GM23338 (cell line): ENCODE data around the gene CHIA. TPM values are rescaled to one million over a fixed set of nuclear protein-coding genes. Genes with fewer than 3 reads are reported as not detected.

ENCODE experiments used
- ATAC-seq: fragments of 200-7000 bp; cut with Tn5 transposase; 3 replicates; pipeline ENCODE4 v1.9.1; 2020
- DNase-seq: peaks from one replicate; pipeline ENCODE4 v3.0.0-alpha.2; 2015; ENCODE audit warnings: low spot score
- H2AFZ ChIP-seq: fragments of 200-600 bp; sonication (generic); 2 replicates; pipeline ENCODE4 v1.8.0; 2016; ENCODE audit warnings: antibody characterized with exemption, mild to moderate bottlenecking, moderate library complexity
- H3F3A ChIP-seq: fragments of 200-600 bp; sonication (generic); replicated peaks from 2 replicates; pipeline ENCODE4 v1.8.0; 2017; ENCODE audit warnings: antibody characterized with exemption, mixed run types, low read depth
- H3K27ac ChIP-seq: fragments of 200-600 bp; sonication (generic); 2 replicates; pipeline ENCODE4 v1.6.1; 2016; ENCODE audit warnings: low read depth
- H3K27me3 ChIP-seq: fragments of 200-600 bp; sonication (generic); 2 replicates; pipeline ENCODE4 v1.8.0; 2016; ENCODE audit warnings: mild to moderate bottlenecking, mixed run types, moderate library complexity; ENCODE audit not compliant: insufficient read depth
- H3K36me3 ChIP-seq: fragments of 200-600 bp; sonication (generic); 2 replicates; pipeline ENCODE4 v1.8.0; 2016; ENCODE audit warnings: mild to moderate bottlenecking; ENCODE audit not compliant: insufficient read depth
- H3K4me1 ChIP-seq: fragments of 200-600 bp; sonication (generic); 2 replicates; pipeline ENCODE4 v1.8.0; 2016; ENCODE audit warnings: mild to moderate bottlenecking, moderate library complexity; ENCODE audit not compliant: insufficient read depth
- H3K4me2 ChIP-seq: fragments of 200-600 bp; sonication (generic); 2 replicates; pipeline ENCODE4 v1.7.1; 2017; ENCODE audit warnings: mixed run types
- H3K4me3 ChIP-seq: fragments of 200-600 bp; sonication (generic); 2 replicates; pipeline ENCODE4 v1.6.1; 2016; ENCODE audit warnings: mixed run types
- H3K79me2 ChIP-seq: fragments of 200-600 bp; sonication (generic); replicated peaks from 2 replicates; pipeline ENCODE4 v1.8.0; 2017; ENCODE audit warnings: mild to moderate bottlenecking; ENCODE audit not compliant: insufficient read depth
- H3K9me2 ChIP-seq: fragments of 200-600 bp; sonication (generic); 2 replicates; pipeline ENCODE4 v1.8.0; 2017; ENCODE audit not compliant: insufficient read depth
- H4K20me1 ChIP-seq: fragments of 200-600 bp; sonication (generic); replicated peaks from 2 replicates; pipeline ENCODE4 v1.8.0; 2017; ENCODE audit warnings: mild to moderate bottlenecking; ENCODE audit not compliant: insufficient read depth
- H3K27ac Mint-ChIP-seq: 2 replicates; pipeline ENCODE4 v1.8.0; 2020; ENCODE audit warnings: inconsistent platforms, mild to moderate bottlenecking, moderate library complexity, mixed read lengths
- H3K27me3 Mint-ChIP-seq: 3 replicates; pipeline ENCODE4 v1.8.0; 2022; ENCODE audit warnings: low read depth, mild to moderate bottlenecking, moderate library complexity, mixed read lengths, inconsistent platforms; ENCODE audit not compliant: insufficient read depth, poor library complexity
- H3K36me3 Mint-ChIP-seq: 3 replicates; pipeline ENCODE4 v1.8.0; 2021; ENCODE audit warnings: low read depth, mild to moderate bottlenecking, inconsistent platforms, moderate library complexity, mixed read lengths
- H3K4me1 Mint-ChIP-seq: 3 replicates; pipeline ENCODE4 v1.8.0; 2020; ENCODE audit warnings: mild to moderate bottlenecking, inconsistent platforms, mixed read lengths
- H3K4me3 Mint-ChIP-seq: 3 replicates; pipeline ENCODE4 v1.8.0; 2021; ENCODE audit warnings: moderate library complexity, mild to moderate bottlenecking, inconsistent platforms, mixed read lengths
- H3K9me3 Mint-ChIP-seq: 3 replicates; pipeline ENCODE4 v1.8.0; 2020; ENCODE audit warnings: moderate library complexity, mild to moderate bottlenecking, inconsistent platforms, mixed read lengths
- CREB1 ChIP-seq: fragments of 250-450 bp; sonication (Bioruptor Pico); IDR thresholded peaks from 2 replicates; pipeline ENCODE4 v1.5.0; 2020; ENCODE audit warnings: low read depth, mild to moderate bottlenecking, moderate library complexity
- EZH2 ChIP-seq: fragments of 200-600 bp; sonication (generic); IDR thresholded peaks from one replicate; pipeline ENCODE4 v1.8.0; 2017; ENCODE audit warnings: antibody characterized with exemption, mild to moderate bottlenecking, low read depth; ENCODE audit not compliant: unreplicated experiment
- JUNB ChIP-seq: IDR thresholded peaks from one replicate; pipeline ENCODE4 v1.6.1; 2016; ENCODE audit warnings: antibody characterized with exemption; ENCODE audit not compliant: unreplicated experiment
- NANOG ChIP-seq: IDR thresholded peaks from 2 replicates; pipeline ENCODE4 v1.6.1; 2016; ENCODE audit warnings: antibody characterized with exemption, borderline replicate concordance
- ZNF114 ChIP-seq: fragments of 250-450 bp; sonication (Bioruptor Pico); IDR thresholded peaks from 2 replicates; pipeline ENCODE4 v1.5.0; 2020; ENCODE audit warnings: mild to moderate bottlenecking, moderate library complexity
- ZNF331 ChIP-seq: fragments of 250-450 bp; sonication (Bioruptor Pico); IDR thresholded peaks from 2 replicates; pipeline ENCODE4 v1.5.0; 2020; ENCODE audit warnings: low read depth, mild to moderate bottlenecking, moderate library complexity
- ZNF462 ChIP-seq: fragments of 250-450 bp; sonication (Bioruptor Pico); IDR thresholded peaks from 2 replicates; pipeline ENCODE4 v1.5.0; 2020; ENCODE audit warnings: mild to moderate bottlenecking, moderate library complexity
- polyA plus RNA-seq: library from polyadenylated mRNA; unstranded; fragments of >200 nt; fragmentation: Nextera tagmentation; extraction: Ambion mirVana; gene quantifications from 2 replicates; pipeline ENCODE4 v1.2.1, GENCODE V29; 2016
- total RNA-seq: library from RNA; depleted of rRNA; stranded (reverse); fragments of >200 nt; shearing (Covaris generic); gene quantifications from 2 replicates; pipeline ENCODE4 v1.2.3, GENCODE V29; 2014
- TF ChIP-seq, protein P1 (sequence below), 2 experiments: fragments of 200-600 bp in 1 of 2; sonication (generic) in 1 of 2; conservative IDR thresholded peaks; 2 replicates each; pipeline versions ENCODE4 v1.5.1 to v1.6.1; 2016 to 2017; ENCODE audit warnings: antibody characterized with exemption in 2 of 2, low read depth in 2 of 2, mild to moderate bottlenecking in 2 of 2, moderate library complexity in 1 of 2

The CHIA gene
- total and polyA plus RNA-seq, 2 experiments from 2014 or later, result not detected

DNA sequence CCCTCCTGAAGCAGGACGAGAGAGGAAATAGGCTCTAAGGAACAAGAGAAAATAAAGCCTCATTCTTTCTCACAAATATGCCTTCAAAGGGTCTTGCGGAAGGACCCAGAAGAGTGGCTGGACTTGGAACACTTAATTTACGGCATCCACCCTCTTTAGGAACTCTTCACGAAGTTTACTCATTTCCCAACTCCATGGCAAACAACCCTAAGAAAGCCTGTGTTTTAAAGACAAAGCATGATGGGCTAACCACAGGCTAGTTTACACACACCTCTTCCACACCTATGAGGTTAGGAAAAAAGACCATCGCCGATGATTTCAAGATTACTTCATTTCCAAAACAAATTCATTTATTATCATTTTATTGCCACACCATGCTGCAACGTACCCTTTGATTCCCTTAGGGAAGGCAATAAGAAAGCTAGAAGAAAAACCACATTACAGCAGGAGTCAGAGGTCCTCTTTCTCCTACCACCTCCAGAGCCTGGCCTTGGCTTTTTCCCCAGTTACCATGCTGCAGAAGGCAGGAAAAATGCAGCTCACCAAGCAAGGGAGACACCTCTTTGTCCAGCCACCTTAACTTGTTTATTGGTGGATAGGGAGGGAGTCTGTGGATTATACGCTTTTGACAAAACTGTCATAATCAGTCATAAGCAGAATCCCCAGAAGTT, 33.5 kb upstream of the CHIA start:
- Mint-ChIP-seq H3K4me3 (no peak overlapping the region), H3K9me3 (no peaks in the 10 kb centered on the region), H3K36me3 (no peaks in the 10 kb centered on the region), H3K4me1 (peaks cover 5% of the 10 kb centered on the region; the same call in 2 of the 3 replicates), H3K27ac (no peak overlapping the region), H3K27me3 (peaks cover 7% of the 10 kb centered on the region)
- DNase-seq, result no peak
- Histone ChIP-seq H3K27me3 (no peaks in the 10 kb centered on the region), H3K9me2 (peaks cover 5% of the 10 kb centered on the region; the same call in 1 of the 2 replicates), H3K79me2 (no peaks in the 10 kb centered on the region), H2AFZ (peak overlapping the region; percentile 3; the same call in 1 of the 2 replicates), H3K4me3 (no peak overlapping the region), H3F3A (no peaks in the 10 kb centered on the region), H3K36me3 (no peaks in the 10 kb centered on the region), H4K20me1 (no peaks in the 10 kb centered on the region), H3K27ac (no peak overlapping the region), H3K4me1 (0 out of 2 replicates have a peak, but pooled peaks cover 8% of the 10 kb centered on the region), H3K4me2 (no peak overlapping the region)
- no peak for ATAC-seq
- TF ChIP-seq ZNF114 (CRISPR knock-in tag), result no peak
- TF ChIP-seq, protein P1, sequence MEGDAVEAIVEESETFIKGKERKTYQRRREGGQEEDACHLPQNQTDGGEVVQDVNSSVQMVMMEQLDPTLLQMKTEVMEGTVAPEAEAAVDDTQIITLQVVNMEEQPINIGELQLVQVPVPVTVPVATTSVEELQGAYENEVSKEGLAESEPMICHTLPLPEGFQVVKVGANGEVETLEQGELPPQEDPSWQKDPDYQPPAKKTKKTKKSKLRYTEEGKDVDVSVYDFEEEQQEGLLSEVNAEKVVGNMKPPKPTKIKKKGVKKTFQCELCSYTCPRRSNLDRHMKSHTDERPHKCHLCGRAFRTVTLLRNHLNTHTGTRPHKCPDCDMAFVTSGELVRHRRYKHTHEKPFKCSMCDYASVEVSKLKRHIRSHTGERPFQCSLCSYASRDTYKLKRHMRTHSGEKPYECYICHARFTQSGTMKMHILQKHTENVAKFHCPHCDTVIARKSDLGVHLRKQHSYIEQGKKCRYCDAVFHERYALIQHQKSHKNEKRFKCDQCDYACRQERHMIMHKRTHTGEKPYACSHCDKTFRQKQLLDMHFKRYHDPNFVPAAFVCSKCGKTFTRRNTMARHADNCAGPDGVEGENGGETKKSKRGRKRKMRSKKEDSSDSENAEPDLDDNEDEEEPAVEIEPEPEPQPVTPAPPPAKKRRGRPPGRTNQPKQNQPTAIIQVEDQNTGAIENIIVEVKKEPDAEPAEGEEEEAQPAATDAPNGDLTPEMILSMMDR (conservative IDR thresholded peaks at IDR 0.05; ENCODE audit: low read depth in 2 of 2), result no peak
- no peak for TF ChIP-seq NANOG
- no peak for TF ChIP-seq ZNF331 (CRISPR knock-in tag)
- TF ChIP-seq EZH2, result no peak
- TF ChIP-seq ZNF462 (CRISPR knock-in tag), result no peak
- TF ChIP-seq JUNB, result no peak
- TF ChIP-seq CREB1 (CRISPR knock-in tag), result no peak
